GM19468 (cell line): ENCODE results near the gene IL26.
"Not testable (repeated sequence)": the region's sequence is repeated elsewhere in the genome, so short reads cannot be mapped to it uniquely, and the experiment has no call there.

Experiments used
- ATAC-seq: cut with Tn5 transposase; IDR thresholded peaks from one replicate; pipeline ENCODE4 v1.9.1; 2021; ENCODE audit warnings: mild to moderate bottlenecking, moderate library complexity, moderate number of reproducible peaks; ENCODE audit not compliant: unreplicated experiment; ENCODE audit errors: extremely low read depth

IL26 gene

DNA sequence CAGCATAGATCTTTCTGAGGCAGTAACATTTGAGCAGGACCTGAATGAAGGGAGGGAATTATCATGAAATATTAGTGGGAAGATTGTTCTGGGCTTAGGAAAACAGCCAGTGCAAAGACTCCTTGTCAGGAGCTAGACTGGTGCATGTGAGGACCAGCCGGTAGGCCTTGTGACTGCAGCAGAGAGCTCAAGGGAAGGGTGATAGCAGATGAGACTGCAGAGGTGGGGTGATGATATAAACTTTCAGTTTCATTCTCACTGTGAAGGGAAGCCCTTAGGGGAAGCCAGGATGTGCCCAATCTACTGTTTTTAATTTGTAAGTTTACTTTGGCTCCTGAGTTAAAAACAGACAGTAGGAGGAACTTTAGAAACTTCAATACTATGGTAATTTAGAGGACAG is 15.4 kb upstream of the IL26 start:
- ATAC-seq: peak; percentile 82

DNA sequence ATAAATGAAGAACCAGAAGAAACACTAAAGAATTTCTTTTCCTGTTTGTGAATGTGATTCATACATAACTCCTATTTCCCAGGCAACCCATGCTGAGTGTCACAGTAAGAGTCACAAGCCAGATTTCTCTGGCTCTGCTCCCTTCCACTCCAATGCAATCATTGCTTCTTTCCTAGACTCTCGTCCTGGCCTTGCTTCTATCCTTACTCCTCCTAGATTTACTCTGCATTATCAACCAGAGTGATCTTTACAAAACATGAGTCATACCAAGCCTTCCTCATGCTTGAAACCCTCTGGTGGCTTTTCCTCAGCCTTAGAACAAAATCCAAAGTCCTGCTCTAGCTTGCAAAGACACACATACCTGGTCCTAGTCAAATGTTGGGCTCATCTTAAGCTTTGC is 14.5 kb upstream of the IL26 start:
- ATAC-seq: no peak

DNA sequence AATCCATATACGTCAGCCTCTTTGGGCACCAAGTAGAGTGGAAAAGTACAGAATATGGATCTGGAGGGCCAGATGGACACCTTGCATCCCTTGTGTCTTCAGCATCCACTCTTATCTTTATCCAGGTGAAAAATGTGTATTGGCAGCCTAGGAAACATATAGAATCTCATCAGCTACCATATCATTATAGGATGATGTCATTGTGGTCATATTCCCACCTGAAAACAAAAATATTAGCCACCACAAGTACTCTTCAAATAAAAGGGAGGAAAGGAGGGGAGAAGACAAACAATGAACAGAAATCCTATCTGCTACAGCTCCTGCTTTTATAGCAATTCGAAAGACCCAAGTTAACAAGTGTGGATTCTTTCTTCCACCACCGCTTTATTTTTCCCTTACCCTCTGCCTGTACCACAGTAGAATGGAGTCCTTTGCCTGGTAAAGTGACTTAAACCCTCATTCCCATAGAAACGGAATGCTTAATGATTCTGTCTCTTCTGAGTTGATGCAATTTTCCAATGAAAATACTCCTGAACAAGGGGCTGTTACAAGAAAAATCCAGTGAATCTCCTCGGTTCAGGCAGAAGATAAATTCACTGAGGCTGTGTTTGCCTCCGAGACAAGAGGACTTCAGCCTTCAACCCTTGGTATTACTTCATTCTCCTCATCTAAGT is 13.8 kb upstream of the IL26 start:
- ATAC-seq: no peak

DNA sequence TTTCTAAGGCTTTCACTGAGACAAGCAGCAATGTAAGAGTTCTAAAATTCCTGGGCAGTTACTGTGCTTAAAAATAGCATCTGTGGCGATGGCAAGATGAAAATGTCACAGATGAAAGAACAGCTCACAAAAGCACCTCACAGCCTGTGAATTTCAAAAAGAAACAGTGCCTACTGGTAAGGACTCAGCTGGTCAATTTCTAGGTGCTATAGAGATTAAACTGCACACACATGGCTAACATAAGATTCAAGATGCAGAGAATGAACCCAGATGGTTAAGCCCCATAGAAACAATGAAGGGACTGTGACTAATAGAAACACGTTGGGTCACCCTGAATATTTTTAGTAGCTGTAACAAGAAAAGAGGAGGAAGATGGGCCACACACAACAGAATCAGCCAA is 12.0 kb upstream of the IL26 start:
- no peak for ATAC-seq

DNA sequence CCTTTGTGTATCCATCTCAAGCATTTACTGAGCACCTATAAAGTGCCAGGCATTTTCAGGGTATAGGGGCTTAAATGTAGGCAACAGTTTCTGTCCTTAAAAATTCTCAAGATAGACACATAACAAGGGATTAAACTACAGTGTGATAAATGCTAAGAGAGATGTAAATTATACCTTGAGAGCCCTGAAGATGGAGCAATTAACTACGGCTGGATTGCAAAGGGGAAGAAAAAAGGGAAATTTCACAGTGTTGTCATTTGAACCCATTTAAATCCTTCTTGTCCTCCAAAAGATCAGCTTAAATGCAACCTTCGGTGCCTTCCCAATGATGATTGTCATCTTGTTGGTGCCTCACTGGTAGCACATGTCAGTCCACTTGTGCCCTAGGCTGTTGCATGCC is 11.5 kb upstream of the IL26 start:
- no peak for ATAC-seq

DNA sequence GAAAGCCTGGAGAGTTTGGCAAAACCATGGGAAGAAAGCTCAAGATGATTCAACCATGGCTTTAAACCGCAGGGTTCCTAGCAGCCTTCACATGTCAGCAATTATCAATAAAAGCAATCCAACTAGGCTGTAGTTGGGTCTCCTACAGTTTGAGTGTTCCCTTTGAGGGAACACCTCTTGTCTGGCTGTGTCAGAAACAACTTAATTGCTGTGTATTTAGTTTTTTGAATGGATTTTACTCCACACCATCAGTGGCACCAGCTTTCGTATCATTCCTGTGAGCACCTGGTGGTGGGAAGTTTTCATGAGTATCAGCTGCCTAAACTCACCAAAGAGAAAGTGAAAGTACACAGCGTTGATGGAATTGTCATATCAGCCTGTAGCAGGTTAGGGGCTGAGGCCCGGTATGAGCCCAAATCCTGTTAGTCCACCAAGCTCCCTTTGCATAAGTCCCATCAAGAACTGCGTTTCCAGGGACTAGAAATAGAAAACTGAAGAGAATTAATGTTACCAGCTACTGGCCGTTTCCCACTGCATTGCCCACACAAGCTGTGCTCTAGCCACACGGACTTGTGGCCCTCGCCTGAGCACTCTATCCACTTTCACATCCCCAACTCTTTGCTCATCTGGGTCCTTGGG is 10.9 kb upstream of the IL26 start:
- peak; percentile 36 for ATAC-seq

DNA sequence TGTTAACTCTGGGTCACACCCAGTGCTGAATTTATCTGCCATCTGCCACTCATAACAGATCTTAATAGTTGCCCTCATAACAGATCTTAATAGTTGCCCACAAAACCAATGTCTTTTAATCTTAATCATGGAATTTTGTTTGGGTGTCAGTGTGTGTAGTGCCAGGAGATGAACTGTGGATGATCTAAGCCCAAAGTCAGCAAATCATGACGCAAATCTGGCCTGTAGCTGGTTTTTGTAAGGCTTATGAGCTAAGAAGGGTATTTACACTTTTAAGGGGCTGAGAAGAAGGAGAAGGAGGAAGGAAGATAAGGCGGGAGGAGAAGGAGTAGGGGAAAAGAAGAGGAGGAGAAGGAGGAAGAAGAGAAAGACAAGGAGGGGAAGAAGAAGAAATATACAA is 10.0 kb upstream of the IL26 start:
- ATAC-seq: no peak

DNA sequence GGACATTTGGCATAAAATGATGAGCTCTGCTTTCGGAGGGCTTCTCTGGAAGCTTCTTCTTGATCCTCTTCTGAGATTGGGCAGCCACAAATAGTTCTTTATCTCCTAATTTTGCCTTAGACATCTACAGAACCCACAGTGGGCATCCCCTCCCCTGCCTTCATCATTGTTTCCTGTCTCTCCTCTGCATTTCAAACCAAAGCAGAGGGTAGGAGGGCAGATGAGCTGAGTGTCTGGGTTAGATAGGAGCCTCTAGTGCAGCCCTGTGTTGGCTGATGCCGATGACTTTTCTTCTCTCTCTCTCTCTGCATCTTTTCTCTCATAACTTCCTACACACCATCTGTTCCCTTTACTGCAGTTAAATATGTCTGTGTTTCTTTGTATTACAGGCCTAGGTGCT is 8.5 kb upstream of the IL26 start:
- no peak for ATAC-seq

DNA sequence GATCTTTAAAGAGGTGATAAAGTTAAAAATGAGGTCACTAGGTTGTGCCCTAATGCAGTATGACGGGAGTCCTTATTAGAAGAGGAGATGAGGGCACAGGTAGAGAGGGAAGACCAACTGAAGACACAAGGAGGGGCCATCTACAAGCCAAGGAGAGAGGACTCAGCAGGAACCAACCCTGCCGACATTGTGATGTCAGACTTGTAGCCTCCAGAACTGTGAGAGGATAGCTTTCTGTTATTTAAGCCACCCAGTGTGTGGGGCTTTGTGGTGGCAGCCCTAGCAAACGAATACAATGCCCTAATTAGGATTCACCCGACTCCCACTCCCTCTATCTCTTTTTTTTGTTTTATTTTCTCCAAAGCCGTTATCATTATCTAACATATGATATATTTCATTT is 7.9 kb upstream of the IL26 start:
- ATAC-seq: no peak

DNA sequence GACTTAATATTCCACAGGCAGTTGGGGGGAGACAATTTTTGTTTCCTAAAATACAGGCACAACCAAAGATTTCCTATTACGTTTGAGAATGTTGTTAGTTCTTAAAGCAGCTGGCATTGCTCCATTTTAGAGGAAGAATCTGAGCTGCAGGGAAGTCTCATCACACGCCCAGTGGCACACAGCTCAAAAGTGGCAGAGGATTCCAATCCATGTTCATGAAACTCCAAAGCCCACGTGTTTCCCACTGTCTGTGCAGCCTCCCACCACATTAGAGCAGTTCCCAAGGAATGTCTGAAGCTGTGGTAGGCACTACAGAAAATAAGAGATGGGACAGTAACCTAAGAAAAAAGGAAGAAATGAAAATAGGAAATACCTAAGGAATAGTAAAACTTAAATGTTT is 6.1 kb upstream of the IL26 start:
- ATAC-seq: no peak

DNA sequence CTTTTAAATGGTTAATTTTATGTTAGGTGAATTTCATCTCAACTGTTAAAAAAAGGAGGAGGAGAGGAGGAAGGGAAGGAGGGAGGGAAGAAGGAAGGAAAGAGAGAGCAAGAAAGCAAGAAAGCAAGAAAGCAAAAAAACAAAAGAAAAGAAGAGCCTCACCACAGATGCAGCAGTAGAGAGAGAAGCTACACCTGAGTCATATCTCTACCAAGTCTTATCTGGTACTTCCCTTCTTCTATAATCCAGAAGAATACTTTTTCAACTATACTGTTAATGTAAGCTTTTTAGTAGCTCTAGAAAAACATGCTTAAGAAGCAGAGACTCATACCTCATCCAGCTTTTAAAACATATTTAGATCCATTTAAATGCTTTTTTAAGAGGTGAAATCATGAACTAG is 5.6 kb upstream of the IL26 start:
- no peak for ATAC-seq

DNA sequence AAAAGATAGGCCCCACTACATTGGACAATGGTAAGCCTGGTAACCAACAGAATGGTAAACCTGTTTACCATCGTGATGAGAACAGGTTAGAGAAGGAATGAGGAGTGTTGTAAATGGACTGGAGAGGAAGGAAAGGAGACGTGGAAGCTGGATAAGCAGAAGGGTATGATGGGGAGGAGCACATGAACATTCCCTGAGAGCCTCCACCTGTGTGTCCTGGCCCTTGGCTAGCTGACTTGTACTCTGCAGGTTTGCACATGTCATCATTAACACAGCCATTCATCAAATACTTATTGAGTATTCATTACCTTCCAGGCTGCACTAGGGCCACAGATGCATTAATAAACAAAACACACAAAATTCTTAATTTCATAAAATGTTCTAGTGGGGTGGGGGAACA is 4.3 kb upstream of the IL26 start:
- no peak for ATAC-seq

DNA sequence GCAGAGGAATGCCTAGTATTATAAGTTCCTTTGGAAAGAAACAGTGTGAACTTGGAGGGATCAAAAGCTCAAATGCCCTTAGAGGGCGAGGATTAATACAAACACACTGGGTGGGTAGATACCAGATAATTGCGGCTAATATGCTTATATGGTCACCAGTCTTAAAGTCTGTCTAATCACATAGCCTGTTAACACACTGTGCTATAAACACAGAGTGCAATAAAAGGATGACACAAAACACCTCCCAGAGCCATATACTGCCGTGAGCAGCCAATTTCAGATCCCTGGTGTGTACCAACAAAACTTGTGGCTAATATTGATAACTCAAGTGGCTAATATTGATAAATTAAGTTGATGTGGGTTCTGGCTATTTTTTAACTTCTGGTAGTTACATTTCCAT is 1.7 kb upstream of the IL26 start:
- no peak for ATAC-seq

DNA sequence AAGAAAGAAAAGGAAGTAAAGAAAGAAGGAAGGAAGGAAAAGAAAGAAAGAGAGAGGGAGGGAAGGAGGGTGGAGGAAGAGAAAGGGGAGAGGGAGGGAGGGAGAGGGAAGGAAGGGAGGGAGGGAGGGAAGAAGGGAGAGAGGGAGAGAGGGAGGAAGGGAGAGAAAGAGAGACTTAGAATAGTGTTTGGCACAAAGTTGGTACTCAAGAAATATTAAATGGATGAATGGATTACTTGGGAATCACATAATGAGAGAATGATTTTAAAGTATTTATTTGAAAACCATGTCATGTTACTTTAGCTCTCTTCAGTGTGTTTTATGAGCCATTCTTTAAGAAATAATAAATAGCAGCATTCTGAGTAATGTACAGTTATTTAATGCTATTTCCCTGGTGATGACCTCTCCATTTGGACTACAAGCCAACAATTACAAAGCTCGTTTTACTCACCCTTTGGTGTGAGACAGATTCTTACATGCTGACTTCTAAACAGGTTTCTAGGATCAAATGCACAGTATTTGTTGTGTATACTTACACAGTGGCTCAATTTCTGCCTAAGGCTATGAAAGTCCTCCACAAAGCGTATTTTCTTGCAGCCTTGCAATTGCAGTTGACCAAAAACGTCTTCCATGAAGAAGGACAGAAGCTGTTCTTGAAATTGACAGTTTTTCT is 861 bp downstream of the IL26 start:
- ATAC-seq: no peak

DNA sequence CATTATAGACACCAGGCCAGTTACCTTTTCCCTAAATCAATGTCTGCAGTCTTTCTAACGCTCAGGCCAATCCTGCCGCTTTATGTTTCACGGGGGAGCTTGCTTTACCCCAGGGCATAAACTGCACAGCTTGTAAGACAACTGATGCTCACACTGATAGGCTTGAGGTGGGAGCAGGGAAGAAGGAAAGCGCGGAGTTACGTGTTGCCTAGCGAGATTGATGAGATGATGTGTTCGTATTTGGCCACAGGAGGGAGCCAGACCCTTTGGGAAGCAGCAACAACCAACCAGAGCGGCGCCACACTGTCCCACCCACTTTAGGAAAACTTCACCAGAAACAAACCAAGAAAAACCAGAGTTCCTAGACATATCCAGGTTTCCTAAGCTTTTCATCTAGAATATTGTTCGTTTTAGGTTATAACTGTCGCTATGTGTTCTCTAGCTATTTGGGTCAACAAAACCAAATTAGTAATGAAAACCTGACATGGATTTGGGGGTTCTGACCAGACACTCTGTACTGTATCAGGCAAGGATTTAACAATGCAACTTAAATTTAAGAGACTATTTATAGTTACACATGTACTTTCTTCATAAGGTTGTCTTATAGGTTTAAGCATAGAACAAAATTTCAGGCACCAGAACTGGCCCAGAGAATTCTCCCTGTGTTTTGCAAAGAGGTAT is 2.4 kb downstream of the IL26 start:
- ATAC-seq: no peak

DNA sequence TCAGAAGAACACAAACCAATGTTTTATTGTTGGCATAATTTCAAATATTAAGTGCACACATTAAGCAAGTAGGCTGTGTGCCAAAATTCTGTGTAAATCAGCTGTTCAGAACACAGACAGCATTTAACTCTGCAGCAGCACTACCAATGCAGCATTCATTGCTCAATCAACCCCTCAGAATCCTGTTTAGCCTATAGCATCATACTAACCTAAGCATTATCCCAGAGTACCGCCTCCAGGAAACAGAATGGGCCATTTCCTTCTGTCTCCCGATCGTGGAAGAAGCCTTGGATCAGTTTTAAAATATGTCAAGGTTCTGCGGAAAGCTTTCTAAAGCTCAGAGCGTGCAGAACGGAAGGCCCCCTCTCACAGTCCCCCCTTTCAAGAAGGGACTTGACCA is 3.3 kb downstream of the IL26 start:
- ATAC-seq: no peak

DNA sequence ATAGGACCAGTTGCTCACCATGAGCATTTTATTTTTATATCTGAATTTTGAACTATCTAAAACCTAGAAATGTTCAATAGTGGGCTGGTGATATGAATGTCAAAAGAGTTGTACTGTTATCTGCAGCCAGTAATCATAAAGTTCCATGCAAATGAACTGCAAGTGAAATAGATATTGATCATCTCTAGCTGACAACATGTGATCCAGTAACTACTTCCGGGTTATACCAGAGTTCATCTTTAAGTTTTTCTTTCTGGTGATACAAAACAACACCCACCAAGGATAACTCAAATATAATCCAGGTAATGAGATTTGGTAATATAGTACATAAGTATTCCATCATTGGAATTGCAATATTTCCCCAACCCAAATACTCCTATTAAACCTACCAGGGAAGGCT is 4.1 kb downstream of the IL26 start:
- no peak for ATAC-seq

DNA sequence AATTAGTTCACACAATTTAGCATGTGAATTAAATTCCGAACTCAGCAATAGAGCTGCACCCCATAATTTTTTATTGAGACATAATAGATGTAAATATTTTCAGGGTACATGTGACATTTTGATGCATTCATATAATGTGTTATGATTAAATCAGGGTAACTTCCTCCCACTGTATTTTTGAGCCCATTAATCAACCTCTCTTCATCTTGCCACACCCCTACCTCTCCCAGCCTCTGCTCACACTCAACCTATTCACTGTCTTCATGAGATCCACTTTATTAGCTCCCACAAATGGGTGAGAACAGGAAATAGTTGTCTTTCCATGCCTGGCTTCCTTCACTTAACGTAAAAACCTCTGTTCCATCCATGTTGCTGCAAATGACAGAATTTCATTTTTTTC is 14.7 kb downstream of the IL26 start:
- ATAC-seq: no peak

DNA sequence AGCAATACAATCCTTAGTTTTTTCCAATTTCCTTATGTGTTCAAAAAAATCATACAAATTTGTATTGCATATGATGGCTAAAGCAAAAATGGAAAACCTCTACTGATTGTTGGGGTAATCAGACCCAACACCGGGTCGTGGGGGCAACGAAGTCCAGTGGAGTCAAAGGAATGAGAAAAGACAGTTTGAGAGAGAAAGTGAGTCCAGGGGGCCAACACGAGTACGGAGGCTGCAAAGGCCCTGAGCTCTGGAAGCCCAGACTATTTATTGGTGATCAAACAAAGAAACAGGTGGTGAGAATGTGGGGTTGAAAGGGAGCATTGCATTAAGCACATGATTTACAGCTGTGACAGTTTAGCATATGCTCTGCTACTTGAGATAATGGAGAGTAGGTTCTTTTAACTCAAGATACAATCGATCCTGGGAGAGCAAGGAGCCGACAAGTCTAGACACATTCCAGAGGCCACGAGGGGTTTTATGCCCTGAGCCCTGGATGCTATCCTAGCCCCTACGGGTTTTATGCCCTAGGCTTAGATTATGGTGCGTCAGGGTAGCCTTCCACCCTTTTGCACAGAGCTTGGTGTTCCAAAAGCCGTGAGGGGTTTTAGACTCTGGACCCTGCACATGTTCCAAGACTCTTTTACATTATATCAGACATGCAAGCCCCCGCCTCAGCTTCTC is 16.4 kb downstream of the IL26 start:
- ATAC-seq: not testable (repeated sequence)

DNA sequence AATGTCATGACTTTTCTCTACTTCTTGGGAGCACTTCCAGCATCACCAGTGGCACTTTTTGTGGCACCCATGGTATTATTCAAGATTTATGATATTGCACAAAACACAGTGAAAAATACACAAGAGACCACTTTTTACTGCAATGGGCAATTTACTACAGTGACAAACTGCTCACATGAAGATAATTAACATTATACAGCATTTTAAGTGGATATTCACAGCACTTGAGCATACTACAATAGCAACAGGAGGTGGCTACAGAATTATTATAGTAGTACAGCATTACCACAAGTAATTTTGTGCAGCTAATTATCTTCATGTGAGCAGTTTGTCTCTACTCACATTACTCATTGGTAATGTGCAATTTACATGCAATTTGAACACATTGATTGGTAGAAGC is 18.3 kb downstream of the IL26 start:
- no peak for ATAC-seq

DNA sequence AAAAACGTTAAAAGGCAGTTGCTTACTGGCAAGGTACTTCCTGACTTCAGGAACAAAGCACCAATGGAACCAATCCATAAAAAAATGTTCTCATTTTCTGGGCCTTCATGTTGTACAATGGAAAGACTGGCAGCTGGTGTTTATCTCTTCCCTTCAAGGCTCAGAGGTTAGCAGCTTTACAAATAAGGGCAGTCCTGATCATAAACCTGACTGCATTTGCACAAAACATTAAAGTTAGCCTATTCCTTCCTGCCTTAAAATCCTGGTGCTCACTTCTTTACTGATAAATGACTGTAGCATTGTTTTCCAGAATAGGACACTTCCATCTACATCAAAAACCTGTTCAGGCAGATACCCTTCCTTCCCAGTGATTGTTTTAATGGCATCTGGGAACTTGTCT is 19.2 kb downstream of the IL26 start:
- ATAC-seq: no peak
